IMR-90 (cell line): ENCODE measurements around the gene MX1.

Experiments used
- CTCF ChIP-seq: conservative IDR thresholded peaks from 2 replicates; pipeline ENCODE4 v1.5.1; 2012; ENCODE audit warnings: mild to moderate bottlenecking, low read depth, low read length, improper control_type of control experiment
- POLR2A ChIP-seq: IDR thresholded peaks from 2 replicates; pipeline ENCODE4 v1.6.1; 2012; ENCODE audit warnings: mild to moderate bottlenecking, low read depth, low read length

GRCh38 chr21:41483415-41483814, 57.4 kb downstream of the MX1 start:
- TF ChIP-seq POLR2A (no peak), CTCF (no peak)
